GM12878 (cell line): Measurements from ENCODE around the gene SMARCC2. TPM values are rescaled to one million over a fixed set of nuclear protein-coding genes. Genes with fewer than 3 reads are reported as not detected.

Source experiments
- ATAC-seq: fragments of 200-7000 bp; cut with Tn5 transposase; 3 replicates; pipeline ENCODE4 v1.9.1; 2020; ENCODE audit warnings: mild to moderate bottlenecking, moderate library complexity
- BruUV-seq: library from RNA; stranded (reverse); fragments of 400-500 nt; replicated peaks from 2 replicates; lab custom pipeline; 2021; lab: Mats Ljungman, UMichigan
- CTCF ChIA-PET: fragments of 300-600 bp; sonication (Branson Sonifier 250); formaldehyde crosslinking; extraction: SDS; loops from one replicate; lab custom pipeline; 2021; ENCODE audit warnings: inconsistent platforms; lab: Yijun Ruan, JAX
- POLR2A ChIA-PET: fragments of 350-600 bp; formaldehyde crosslinking; extraction: SDS; loops from one replicate; lab custom pipeline; 2021; ENCODE audit warnings: inconsistent platforms; lab: Charles Lee
- RAD21 ChIA-PET: fragments of 300-600 bp; sonication (Branson Sonifier 250); formaldehyde crosslinking; loops from one replicate; lab custom pipeline; 2023; ENCODE audit warnings: antibody characterized with exemption; ENCODE audit not compliant: unreplicated experiment; lab: Charles Lee
- SMC1A ChIA-PET: fragments of 300-600 bp; sonication (Branson Sonifier 250); formaldehyde crosslinking; loops from one replicate; lab custom pipeline; 2023; ENCODE audit not compliant: unreplicated experiment, uncharacterized antibody; lab: Charles Lee
- DNase-seq: peaks from one replicate; pipeline ENCODE4 v3.0.0-alpha.2; 2011; ENCODE audit warnings: low read depth, low spot score
- FAIRE-seq: peaks from 3 replicates; lab custom pipeline; 2011; peaks lifted over from hg19 to GRCh38; lab: Jason Lieb, UNC
- H2AFZ ChIP-seq: 2 replicates; pipeline ENCODE4 v1.6.0; 2011; ENCODE audit warnings: low read depth, low read length, control low read depth; ENCODE audit not compliant: control insufficient read depth
- H3K27ac ChIP-seq: 2 replicates; pipeline ENCODE4 v1.5.1; 2011; ENCODE audit warnings: control low read depth; ENCODE audit not compliant: control insufficient read depth, insufficient read depth
- H3K27me3 ChIP-seq, 2 experiments: replicated peaks in 1 of 2; 2 replicates each; pipeline versions ENCODE4 v1.6.0 to v1.6.1; 2011; ENCODE audit warnings: low read length in 1 of 2; ENCODE audit not compliant: control insufficient read depth in 2 of 2, insufficient read depth in 2 of 2
- H3K36me3 ChIP-seq, 2 experiments: 2 replicates each; pipeline ENCODE4 v1.5.1; 2011; ENCODE audit warnings: low read length in 1 of 2; ENCODE audit not compliant: control insufficient read depth in 2 of 2, insufficient read depth in 2 of 2
- H3K4me1 ChIP-seq: 2 replicates; pipeline ENCODE4 v1.6.1; 2011; ENCODE audit warnings: mild to moderate bottlenecking, low read length, moderate library complexity, mixed read lengths; ENCODE audit not compliant: control insufficient read depth, insufficient read depth
- H3K4me2 ChIP-seq: 2 replicates; pipeline ENCODE4 v1.6.0; 2011; ENCODE audit warnings: control low read depth; ENCODE audit not compliant: control insufficient read depth, insufficient read depth
- H3K4me3 ChIP-seq: fragments of 200-600 bp; sonication (generic); 2 replicates; pipeline ENCODE4 v1.5.1; 2016
- H3K79me2 ChIP-seq: 2 replicates; pipeline ENCODE4 v1.6.0; 2011; ENCODE audit warnings: low read length; ENCODE audit not compliant: control insufficient read depth, insufficient read depth
- H3K9ac ChIP-seq: 2 replicates; pipeline ENCODE4 v1.8.0; 2011; ENCODE audit warnings: low read length, control low read depth, mixed read lengths; ENCODE audit not compliant: control insufficient read depth, insufficient read depth
- H3K9me3 ChIP-seq: replicated peaks from 3 replicates; pipeline ENCODE4 v1.5.1; 2011; ENCODE audit warnings: mild to moderate bottlenecking, low read length; ENCODE audit not compliant: control insufficient read depth, insufficient read depth
- H4K20me1 ChIP-seq: 2 replicates; pipeline ENCODE4 v1.6.0; 2011; ENCODE audit not compliant: control insufficient read depth, insufficient read depth
- BCL3 ChIP-seq: IDR thresholded peaks from 2 replicates; pipeline ENCODE4 v1.6.1; 2011; ENCODE audit warnings: borderline replicate concordance, low read depth, mild to moderate bottlenecking, moderate library complexity, low read length; ENCODE audit not compliant: insufficient read depth, poor library complexity, severe bottlenecking
- MYB ChIP-seq: fragments of 150-350 bp; IDR thresholded peaks from 2 replicates; pipeline ENCODE4 v1.6.1; 2014; ENCODE audit warnings: mild to moderate bottlenecking, low read depth, low read length, borderline replicate concordance
- POLR2A ChIP-seq: IDR thresholded peaks from 2 replicates; pipeline ENCODE4 v1.6.1; 2011; ENCODE audit warnings: low read depth, mild to moderate bottlenecking, low read length
- POLR2AphosphoS2 ChIP-seq: IDR thresholded peaks from 2 replicates; pipeline ENCODE4 v1.6.1; 2011; ENCODE audit warnings: low read depth, mild to moderate bottlenecking, low read length, improper control_type of control experiment, moderate library complexity
- POLR2AphosphoS5 ChIP-seq: IDR thresholded peaks from 2 replicates; pipeline ENCODE4 v1.6.1; 2011; ENCODE audit warnings: mild to moderate bottlenecking, low read length, inconsistent platforms
- ZNF384 ChIP-seq: IDR thresholded peaks from 2 replicates; pipeline ENCODE4 v1.6.1; 2012; ENCODE audit warnings: low read depth, mild to moderate bottlenecking, low read length, improper control_type of control experiment, borderline replicate concordance
- WGBS: methylation state at CpG from one replicate; pipeline ENCODE4 v1.1.6; 2016; ENCODE audit warnings: low lambda C conversion rate; ENCODE audit not compliant: insufficient replicate concordance, insufficient coverage; ENCODE audit errors: missing lambda C conversion rate; 5-methylcytosine and 5-hydroxymethylcytosine counted together
- in situ Hi-C: fragments of 300-500 bp; cut with MboI; formaldehyde crosslinking; loops from 9 replicates; pipeline ENCODE4 v1.14.3; 2018; ENCODE audit warnings: mixed read lengths
- intact Hi-C: fragments of 100-400 bp; cut with micrococcal nuclease; formaldehyde crosslinking; loops from one replicate; pipeline ENCODE4 v1.14.2; 2022; ENCODE audit not compliant: unreplicated experiment
- polyA plus RNA-seq, 11 experiments: library from polyadenylated mRNA; depleted of rRNA in 4 of 11; unstranded in 6 of 11; stranded (reverse) in 5 of 11; fragments of >200 nt; fragmentation: Nextera tagmentation in 4 of 11; fragmentation: Illumina TruSeq in 1 of 11; extraction: Ambion mirVana in 4 of 11; extraction: Trizol in 1 of 11; gene quantifications; 1 replicate in 1 of 11; 2 replicates in 10 of 11; pipeline versions ENCODE4 v1.2.1 to v1.2.3, GENCODE V29; 2011 to 2016; ENCODE audit warnings: inconsistent platforms in 2 of 11, missing spikeins in 2 of 11, low read depth in 1 of 11
- total RNA-seq, 4 experiments: library from RNA; depleted of rRNA in 3 of 4; stranded (reverse); fragments of >200 nt in 3 of 4; fragmentation: Illumina TruSeq in 1 of 4; extraction: Trizol in 1 of 4; gene quantifications; 2 replicates each; pipeline versions ENCODE4 v1.2.1 to v1.2.3, GENCODE V29; 2013 to 2021

SMARCC2 gene
- total and polyA plus RNA-seq, 10 of the 15 experiments (the other 5 are each of a cell fraction or from before 2014, with no cell fraction given) = 13.6 to 71.2 (median 42.3) TPM

GRCh38 chr12:56162468-56163290 is 26.6 kb downstream of the SMARCC2 start:
- no peak for FAIRE-seq
- TSS peak; percentile 68 for BruUV-seq
- Histone ChIP-seq H3K36me3 (peaks cover 25 to 37% of the 10 kb centered on the region in 2 experiments), H3K4me3 (no peak overlapping the region), H3K4me1 (peaks cover 14% of the 10 kb centered on the region), H3K4me2 (no peak overlapping the region), H3K27me3 (no peaks in the 10 kb centered on the region), H4K20me1 (no peaks in the 10 kb centered on the region), H3K9ac (no peak overlapping the region), H3K79me2 (peaks cover 34% of the 10 kb centered on the region), H3K27ac (no peak overlapping the region), H2AFZ (no peak overlapping the region), H3K9me3 (no peaks in the 10 kb centered on the region)
- ChIA-PET SMC1A (interaction anchor here (0.6 to 1.3 kb wide), 5 partner anchors 8 to 29 kb away, joined by 3 to 5 read pairs (median 3); no protein-coding TSS in a partner anchor), POLR2A (interaction anchor here (0.5 to 1.7 kb wide), 12 partner anchors 11 to 404 kb away, joined by 3 to 6 read pairs (median 3); partner anchors contain the start of genes ESYT1 and PA2G4), CTCF (interaction anchor here (0.5 to 2.2 kb wide), 6 partner anchors 9 to 427 kb away, joined by 3 to 7 read pairs (median 4); partner anchors contain the start of gene SMARCC2), RAD21 (interaction anchor here (1.2 to 2.0 kb wide), 2 partner anchors 26 to 35 kb away, joined by 3 to 11 read pairs; partner anchors contain the start of genes ESYT1 and SMARCC2)
- in situ Hi-C loops (no loop called here), intact Hi-C loops (no loop called here)
- no peak for ATAC-seq
- TF ChIP-seq BCL3 (peak; percentile 43), POLR2A (peak; percentile 47), POLR2AphosphoS5 (peak; percentile 56), MYB (no peak), ZNF384 (no peak), POLR2AphosphoS2 (peak; percentile 63; the same call in 1 of the 2 replicates)
- WGBS = 42% methylated on average over 11 of the region's 11 CpGs
- no peak for DNase-seq
